Stimulated activated CD4-positive, alpha-beta T cell treated with anti-CD3 and anti-CD28 coated beads, Interleukin-4, amount 100 ng/mL, for 24 hours (primary cell): ENCODE results near the gene MAD2L2.

Experiments
- DNase-seq: peaks from one replicate; pipeline ENCODE4 v3.0.0-alpha.2; 2020

The MAD2L2 gene

DNA sequence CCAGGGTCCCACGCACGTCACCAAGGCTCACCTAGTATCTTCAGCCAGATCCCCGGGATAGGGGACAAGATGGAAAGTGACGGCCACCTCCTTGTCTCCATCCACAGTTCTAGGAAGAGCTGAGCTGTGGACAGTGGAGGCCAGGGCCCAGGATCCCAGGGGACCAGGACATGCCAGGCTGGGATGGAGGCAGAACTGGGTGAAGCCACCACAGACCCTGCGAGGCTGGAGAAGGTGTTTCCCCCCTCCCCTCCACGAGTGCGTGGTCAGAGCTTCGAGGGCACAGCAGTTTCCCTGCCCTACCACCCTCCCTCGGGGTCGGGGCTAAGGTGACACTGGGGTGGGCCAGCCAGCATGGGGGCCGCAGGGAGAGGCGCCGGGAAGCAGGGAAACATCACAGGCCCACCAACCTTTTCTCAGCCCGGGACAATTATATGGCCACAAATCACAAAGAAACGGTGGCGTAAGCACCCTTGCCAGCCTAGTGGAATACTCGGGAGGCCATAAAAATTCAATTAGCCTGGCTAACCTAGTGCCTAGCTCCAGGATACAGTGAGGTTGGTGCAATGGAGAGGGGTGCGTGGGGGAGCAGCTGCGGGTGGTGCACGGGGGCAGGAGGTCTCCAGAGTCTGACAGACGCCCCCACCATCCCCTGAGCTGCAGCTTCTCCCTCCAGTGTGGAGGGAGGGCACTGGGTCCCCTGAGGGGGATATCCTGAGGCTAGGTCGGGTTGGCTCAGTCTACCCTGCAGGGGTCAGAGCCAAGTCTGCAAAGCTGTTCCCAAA is 23.9 kb upstream of the MAD2L2 start:
- DNase-seq = no peak

DNA sequence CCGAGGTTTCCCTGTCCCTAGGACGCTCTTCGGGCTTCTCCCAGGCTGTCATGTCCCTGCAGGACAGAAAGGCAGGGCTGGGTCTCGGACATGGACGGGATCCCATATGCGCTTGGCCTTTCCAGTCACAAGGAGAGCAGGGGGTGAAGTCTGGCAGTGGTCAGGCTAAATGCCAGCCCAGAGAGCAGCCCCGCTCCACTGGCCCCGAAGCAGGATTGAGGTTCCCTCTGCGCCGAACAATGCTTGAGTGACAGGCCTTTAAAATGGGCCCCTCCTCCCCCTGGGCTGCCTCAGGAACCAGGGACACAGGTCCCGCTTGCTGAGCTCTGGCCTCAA is 23.2 kb upstream of the MAD2L2 start:
- no peak for DNase-seq

DNA sequence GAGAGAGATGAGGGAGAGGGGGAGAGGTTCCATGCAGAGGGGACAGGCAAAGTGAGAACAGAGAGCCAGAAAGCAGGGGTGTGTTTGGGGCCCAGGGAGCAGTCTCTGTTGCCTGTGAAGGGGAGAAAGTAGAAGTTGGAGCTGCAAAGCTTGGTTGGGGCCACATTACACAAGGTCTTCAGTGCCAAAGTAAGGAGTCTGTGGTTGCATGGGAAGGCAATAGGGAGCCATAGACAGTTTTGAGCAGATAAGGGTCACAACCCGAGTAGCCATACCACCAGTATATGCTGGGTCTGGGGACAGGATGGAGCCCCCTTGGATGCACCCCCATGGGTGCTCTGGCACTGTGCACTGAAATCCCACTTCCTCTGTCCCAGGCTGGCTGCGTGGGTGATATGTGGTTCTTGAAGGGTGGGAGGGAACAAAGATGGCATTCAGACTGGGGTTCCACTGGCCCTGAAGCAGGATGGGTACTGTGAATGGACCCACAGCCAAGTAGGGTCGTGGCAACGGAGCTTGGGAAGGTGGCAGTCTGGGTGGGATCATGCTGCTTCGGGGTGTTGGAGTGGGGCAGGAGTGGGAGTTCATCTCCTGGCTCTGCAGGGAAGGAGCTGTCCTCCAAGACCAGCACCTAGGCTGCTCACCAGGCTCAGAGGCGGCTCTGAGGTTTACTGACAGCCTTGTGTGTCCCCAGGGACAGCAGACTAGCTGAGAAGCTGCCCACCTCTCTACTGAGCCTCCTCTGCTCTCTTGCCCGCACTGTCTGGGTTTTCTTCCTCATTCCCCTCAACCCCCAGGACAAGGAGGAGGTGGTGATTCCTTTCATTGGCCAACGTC is 22.6 kb upstream of the MAD2L2 start:
- no peak for DNase-seq

DNA sequence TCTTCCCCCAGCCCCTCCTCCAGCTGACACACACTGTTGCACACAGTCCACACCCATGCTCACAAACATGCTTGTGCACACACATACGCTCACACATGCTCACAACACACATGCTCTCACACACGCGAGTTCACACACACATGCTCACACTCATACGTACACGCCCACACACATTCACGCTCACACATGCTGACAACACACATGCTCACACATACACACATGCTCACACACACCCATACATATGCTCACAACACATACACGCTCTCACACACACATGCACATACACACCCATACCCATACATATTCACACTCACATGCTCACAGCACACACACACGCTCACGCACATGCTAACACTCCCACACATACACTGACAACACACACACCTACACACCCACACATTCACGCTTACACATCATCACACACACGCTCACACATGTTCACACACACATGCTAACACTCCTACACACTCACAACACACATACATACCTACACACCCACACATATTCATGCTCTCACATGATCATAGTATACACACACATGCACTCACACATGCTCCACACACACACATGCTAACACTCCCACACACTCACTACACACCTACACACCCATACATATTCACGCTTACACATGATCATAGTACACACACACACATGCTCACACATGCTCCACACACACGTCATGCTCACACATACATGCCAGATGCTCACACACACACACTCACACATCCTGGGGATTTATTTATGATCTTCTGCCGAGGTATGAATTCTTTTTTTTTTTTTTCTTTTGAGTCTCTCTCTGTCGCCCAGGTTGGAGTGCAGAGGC is 21.2 kb upstream of the MAD2L2 start:
- no peak for DNase-seq

DNA sequence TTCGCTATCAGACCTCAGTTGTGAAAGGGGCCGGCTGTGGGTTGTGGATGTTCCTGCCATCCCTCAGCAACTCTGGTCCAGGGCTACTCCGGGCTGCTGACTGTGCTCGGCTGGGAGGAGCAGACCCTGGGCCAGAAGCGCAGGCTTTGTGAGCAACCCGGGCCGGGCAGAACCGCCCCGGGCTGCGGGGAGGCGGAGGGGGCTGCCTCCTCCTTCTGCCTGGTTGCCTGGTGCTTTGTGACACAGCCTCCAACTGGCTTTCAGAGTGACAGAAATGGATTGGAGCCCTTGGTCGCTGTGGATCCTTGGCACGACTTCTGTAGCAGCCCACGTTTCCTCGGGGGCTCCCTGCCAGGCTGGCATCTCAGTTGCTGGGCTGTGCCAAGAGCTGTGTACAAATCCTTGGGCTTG is 20.6 kb upstream of the MAD2L2 start:
- no peak for DNase-seq

DNA sequence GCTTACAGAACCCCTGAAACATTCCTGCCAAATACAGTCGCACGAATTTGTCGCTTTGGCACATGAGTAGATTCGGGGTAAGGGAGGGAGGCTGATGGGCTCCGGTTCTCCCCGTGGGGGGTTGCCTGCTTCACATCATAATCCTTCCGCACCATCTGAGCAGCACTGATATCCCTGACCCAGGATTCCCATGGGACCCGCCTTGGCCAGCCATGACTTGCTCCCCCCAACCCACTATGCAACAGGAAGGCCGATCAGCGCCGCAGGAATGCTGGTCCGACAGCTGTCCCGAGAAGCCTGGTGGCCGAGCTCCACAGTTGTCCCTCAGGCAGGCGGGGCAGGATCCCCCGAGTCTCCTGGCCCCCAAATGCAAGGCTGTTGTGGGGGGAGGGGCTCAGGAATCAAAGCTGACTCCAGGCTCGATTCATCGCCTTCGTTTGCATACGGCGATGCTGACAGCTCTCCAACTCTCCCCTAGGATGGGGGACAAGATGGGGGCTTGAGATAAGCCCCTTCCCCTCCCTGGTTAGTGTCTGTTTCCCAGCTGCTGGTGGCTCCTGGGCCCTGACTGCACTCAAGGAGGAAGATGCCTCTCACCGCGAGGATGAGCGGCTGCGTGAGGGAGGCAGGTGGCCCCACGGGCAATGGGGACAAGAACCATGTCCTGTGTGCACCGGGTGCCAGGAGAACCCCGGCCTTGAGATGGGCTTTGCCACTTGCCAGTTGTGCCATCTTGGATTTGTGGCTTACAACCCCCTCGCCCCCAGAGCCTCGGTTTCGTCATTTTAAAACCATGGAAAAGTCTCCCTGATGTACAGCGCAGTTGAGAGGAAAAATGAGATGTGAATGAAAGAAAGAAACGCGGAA is 19.9 kb upstream of the MAD2L2 start:
- DNase-seq = no peak

DNA sequence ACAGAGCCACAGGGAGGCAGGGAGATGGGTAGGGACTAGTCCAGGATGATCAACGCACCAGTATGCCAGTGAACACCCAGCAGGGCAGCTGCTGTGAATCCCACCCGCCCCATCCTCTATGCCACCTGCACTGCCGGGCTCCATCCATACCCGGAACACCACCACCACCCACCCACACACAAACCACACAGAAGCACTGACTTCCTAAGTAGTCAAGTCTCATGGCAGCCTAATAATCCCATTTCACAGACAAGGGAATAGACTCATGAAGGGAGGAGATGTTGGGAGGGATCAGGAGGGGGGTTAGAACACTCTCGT is 16.9 kb upstream of the MAD2L2 start:
- no peak for DNase-seq

DNA sequence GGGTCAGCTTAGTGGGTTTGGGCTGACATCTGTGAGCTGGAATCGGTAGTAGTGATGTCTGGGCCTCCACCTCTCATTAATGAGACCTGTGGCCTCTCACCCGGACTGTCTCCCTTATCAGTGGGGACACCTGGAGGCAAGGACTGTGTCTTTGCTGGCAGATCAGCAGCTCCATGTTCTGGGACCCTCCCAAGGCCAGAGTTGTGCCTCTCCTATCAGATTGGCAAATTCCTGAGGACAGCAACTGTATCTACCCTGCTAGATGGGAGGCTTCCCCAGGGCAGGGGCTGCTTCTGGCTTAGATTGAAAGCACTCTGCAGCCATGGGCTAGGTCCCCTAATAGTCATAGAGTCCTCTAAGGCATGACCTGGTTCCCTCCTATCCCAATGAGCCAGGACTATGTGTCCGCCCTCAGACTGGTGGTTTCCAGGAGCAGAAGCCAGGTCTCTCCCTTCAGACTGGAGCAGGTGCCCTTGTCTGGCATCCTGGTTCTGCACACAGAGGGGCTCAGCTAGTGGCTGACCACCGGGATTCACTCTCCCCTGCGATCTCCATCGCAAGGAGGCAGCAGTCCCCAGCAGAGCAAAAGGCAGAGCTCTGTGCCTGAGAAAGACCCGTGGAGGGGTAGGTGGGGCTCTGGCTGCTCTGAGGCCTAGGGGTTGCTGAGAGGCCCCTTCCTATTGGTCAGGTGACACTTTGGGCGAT is 16.4 kb upstream of the MAD2L2 start:
- DNase-seq = no peak

DNA sequence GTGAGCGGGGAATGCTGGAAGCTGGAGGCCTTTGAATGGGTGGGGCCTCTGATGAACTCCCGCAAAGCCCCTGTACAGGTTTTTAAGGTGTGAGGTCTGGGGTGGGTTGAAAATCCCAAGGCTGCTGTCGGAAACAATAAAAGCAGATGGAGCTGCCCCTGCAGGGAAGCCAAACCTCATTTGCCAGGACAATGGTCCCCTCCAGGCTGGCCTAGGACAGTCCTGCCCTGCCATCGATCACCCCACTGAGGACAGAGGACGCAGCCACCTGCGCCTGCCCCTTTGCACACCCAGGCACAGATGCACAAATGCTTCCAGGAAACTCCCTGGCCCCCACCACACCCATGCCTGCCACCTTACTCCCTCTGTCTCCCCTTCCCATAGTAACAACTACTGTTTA is 14.9 kb upstream of the MAD2L2 start:
- no peak for DNase-seq

DNA sequence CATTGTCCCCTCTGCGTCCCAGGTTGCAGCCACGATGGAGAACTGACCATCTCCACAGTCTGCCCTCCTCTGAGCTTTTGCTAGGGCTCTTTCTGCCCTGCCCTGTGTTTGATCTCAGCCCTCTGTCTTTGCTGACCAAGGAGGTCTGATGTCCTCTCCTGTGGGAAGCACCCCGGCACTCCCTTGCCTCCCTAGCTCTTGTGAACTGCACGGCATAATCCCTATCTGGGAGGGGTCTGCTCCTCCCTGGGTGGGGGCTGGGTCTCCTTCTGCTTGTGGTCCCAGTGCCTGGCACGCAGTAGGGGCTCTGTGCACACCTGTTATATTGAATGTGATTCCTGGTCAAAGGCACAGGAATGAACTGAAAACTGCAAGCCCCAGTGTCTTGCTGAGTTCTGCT is 13.0 kb upstream of the MAD2L2 start:
- no peak for DNase-seq

DNA sequence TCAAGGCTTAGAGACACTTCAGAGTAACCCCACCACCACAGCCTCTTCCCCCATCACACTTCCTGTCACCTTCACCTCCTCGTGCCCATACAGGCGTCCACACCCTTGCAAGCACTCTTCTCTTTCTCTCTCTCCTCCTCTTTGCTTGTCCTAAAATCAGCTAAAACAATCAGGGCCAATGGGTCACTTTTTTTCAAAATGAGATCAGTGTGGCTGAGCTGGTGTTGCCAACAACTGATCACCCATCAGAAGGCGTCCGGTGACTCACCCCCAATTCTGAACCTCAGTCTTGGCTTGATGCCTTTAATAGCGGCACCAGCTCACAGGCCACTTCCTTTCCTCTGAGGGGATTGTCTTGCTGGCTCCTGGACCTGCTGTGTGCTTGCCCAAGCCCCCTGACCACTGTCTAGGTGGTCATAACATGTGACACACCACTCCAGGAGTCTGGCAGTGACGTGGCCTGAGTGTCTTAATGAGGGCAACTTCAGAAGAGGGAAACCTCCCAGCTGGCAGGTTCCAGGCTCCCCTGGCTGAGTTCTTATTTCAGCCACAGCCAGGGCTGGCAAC is 12.2 kb upstream of the MAD2L2 start:
- peak; percentile 41 for DNase-seq

DNA sequence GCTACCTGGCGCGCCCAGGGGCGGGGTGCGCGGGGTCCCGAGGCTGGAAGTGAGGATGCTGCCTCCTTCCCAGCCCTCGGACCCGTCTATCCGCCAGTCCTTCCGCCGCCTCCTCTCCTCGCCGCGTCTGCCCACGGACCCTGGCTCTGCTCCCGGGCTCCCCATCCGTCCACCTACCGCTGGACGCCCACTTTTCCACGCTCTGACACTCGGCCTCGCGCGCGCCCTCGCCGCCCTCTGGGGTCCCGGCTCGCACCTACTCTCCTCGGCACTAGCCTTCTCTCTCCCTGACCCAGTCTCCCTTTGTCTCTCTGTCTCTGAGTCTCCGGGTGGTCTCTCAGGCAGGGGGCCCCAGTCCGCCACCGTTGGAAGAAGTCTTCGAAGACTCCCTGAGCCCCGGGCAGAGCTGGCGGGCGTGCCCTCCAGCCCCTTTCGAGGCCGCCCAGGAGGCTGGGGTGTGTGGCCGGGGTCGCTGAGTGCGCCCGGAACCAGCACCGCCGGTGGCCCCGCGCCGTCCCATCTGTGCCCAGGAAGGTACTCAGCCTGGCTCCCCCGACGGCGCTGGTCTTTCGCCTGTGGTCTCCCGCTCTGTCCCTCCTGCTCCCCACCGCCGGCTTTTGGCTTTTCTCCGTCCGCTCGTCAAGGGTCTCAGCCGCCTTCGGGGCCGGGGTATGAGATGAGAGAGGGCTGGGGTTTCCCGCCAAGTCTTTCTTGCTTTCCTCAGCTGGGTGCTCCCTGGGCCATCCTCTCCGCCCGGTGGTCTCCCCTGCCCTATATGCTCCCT is 11.2 kb upstream of the MAD2L2 start:
- no peak for DNase-seq

DNA sequence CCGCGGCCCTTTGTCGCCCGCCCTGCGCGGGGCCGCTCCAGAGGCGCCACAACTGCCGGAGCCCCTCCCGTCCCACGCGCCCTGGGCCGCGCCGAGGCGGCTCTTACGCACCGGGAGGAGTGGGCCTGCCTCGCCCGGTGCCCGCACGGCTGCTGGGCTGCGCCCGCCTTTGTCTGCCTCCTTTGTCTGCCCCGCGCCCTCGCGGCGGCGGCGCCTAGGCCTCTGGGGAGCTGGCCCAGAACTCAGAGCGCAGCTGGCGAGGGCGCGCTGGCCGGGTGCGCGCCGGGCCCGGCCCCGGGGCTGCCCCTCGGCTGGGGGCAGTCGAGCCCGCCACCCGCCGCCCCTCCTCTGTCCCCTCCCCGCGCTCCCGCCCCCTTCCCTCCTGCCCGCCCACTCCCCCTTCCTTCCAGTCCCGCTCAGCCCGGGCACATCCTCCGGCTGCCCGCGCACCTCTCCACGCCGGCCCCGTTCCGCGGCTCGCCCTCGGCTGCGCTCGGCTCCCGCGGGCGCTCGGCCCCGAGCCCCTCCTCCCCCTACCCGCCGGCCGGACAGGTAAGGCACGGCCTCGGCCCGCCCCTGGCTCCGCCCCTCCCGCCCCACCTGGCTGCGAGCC is 10.5 kb upstream of the MAD2L2 start, which contains the start of gene DRAXIN:
TSS of gene DRAXIN (plus strand) at position 409 of the 613 bp plus-strand sequence. CDS start 14,549 bp downstream, outside the sequence.
- DNase-seq = no peak

DNA sequence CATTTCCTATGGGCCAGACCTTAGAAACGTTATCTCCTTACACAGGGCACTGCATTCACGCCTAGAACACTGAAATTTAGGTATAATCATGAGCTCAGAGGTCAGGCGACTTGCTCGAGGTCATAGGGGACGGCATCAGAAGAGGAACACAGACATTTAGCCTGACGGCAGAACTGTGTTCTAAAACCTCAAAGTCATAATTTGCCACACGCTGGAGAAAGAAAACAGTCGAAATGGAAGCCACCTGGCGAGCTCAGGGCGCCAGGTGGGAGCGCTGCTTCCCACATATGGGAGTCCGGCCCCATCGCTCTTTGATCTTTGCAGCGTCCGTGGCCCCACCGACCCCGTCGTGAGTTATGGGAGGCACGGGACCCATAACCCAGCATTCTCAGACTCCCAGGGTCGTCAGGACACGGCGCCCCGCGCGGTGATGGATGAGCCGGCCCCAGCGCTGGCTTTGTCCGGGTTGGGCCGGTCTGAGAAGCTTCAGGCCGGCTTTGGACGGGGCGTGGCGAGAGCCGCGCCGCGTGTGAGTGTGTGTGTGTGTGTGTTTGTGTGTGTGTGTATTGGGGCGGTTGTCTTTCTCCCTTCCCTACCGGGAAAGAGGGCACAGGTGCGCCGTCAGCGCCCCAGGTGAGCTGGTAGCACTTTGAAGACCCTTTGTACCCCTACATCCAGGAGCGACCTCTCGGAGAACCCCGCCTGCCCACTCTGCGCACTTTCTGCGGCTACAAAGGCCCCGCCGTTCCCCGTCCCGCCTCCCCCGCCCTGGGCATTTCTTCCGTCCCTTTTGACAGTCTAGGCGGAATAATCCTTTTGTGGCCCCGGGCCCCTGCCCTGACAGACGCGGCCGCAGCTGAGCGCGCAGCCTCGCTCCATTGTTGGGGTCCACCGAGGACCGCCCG is 9.7 kb upstream of the MAD2L2 start:
- no peak for DNase-seq

DNA sequence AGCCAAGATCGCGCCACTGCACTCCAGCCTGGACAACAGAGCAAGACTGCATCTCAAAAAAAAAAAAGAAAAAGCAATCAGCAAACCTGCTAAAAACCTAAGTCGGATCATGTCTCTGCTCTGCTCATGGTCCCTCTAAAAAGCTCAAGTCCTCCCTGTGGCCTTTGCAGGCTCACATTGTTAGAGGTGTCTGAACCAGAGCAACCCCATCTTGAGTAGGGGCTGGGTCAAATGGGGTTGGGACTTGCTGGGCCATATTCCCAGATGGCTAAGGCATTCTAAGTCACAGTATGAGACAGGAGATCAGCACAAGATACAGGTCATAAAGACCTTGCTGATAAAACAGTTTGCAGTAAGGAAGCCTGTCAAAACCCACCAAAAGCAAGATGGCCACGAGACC is 7.6 kb upstream of the MAD2L2 start:
- DNase-seq = no peak

DNA sequence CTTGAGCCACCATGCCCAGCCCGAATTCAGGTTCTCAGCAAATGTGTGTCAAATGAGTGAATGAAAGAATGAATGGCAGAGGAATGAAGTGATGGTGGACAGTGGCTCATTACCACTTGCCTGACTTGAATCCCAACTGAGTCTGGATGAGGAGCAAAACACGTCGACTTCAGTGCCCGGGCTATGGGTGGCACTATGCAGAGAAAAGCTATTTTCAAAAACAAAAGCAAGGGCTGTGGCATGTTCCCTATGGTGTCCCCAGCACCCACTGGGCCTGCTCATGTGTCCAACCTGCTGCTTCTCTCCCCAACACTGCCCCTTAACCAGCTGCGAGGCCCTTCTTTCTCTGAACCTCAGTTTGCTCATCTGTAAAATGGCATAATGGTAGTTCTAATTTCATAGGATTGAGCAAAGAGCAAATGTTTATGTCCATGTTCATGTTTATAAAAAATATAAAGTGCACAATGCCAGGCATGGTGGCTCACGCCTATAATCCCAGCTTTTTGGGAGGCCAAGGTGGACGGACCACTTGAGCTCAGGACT is 4.3 kb upstream of the MAD2L2 start:
- no peak for DNase-seq

DNA sequence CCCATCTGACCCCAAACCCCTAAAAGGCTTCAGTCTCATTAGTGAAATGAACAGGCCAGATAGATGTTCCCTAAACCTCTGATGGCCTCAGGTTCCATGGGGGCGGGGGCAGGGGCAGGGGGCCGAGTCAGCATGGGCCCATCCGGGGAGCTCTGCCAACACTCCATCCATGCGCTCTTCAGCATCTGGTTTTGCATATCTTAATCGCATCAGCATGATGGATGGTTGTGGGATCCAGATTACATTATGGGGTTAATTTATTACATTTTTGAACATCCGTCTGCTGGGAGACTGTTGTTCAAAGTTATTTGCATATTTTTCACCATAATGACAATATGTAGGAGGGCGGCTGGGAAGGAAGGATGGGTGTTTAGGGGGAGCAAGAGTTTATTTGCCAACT is 3.1 kb upstream of the MAD2L2 start:
- no peak for DNase-seq

DNA sequence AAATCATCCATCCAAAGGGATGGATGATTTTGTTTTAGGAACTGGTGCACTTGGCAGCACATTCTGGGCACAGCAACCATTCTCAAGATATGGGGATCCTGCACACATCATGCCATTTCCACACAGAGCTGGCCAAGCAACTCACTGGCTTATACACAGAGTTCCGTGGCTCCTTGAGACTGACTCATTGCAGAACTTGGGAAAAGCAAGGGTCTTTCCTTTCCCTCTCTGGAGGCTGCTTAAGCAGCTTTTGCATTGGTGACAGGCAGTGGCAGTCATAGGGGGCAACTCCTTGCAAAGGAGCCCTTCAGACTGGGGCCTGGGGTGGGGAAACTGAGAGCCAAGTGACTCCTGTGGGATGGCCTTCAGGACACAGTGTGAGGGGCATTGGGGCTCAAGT is 1.9 kb upstream of the MAD2L2 start:
- DNase-seq = no peak

DNA sequence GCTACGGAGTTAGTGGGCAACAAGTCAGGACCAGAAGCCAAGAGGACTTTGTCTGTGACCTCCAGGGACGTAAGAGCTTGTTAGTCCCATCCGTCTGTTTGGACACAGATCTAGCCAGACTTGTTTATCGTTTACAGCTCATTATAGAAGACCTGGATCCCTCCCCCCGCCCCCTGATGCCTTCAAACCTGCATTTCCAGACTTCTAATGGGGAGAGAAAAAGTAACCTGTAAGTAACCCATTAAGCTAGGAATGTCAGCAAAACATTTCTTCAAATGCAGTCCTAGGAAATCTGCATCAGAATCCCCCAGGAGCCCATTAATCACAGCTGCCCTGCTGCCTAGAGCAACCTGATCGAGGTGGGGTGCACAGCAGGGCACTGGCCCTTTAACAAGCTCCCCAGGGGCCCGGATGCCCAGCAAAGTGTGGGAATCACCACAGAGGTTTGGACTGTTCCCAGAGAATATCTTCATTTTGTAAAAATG is 1.4 kb upstream of the MAD2L2 start:
- no peak for DNase-seq
